GM19395 (cell line): ENCODE results near the gene STAT3.
A peak's percentile ranks its signal among the peaks of the same experiment; 100 is the strongest.
"Not testable (repeated sequence)": the region's sequence is repeated elsewhere in the genome, so short reads cannot be mapped to it uniquely, and the experiment has no call there.

Experiments used
- ATAC-seq: cut with Tn5 transposase; IDR thresholded peaks from one replicate; pipeline ENCODE4 v1.9.1; 2021; ENCODE audit warnings: mild to moderate bottlenecking, moderate library complexity; ENCODE audit not compliant: unreplicated experiment

The STAT3 gene

GRCh38 chr17:42388381-42389134 is at the start of gene STAT3:
Gene STAT3, minus strand, starts transcription at chr17:42388442. Its CDS starts 39,926 bp downstream, at chr17:42348516.
- ATAC-seq, result peak; percentile 88

- ATAC-seq, result no peak
Measured at GRCh38 chr17:42436391-42436790, 48.1 kb upstream of the STAT3 start.

- ATAC-seq, result no peak
Measured at GRCh38 chr17:42431758-42432161, 43.5 kb upstream of the STAT3 start.

GRCh38 chr17:42429726-42430447 is 41.6 kb upstream of the STAT3 start:
- no peak for ATAC-seq

GRCh38 chr17:42428141-42428944 is 40.1 kb upstream of the STAT3 start:
- ATAC-seq, result no peak

DNA sequence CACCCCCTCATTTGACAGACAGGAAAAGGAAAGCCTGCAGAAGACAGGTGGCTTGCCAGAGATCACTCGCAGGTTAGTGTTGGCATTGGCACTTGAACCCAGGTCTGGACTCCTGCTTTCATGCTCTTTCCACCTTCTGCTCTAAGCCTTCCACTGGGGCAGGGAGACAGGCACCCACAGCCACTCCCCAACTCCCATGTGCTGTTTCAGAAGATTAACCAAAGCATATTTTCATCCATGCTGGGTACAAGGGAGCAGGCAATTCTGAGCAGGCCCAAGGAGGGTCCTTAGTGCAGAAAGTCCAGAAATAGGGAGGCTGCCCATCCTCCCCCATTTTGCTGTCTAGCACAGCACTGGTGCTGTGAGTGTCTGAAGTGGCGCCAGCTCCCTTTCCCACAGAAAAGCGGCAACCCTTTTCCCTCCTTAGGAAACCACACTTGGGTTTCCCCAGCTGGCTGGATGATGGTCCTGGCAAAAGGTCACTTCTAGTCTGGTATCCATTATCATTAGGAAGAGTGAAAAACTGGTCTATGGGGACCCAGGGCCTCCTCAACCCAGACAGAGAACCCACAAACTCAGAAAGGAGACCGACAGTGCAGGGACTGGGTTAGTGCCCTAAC is 36.9 kb upstream of the STAT3 start:
- no peak for ATAC-seq

DNA sequence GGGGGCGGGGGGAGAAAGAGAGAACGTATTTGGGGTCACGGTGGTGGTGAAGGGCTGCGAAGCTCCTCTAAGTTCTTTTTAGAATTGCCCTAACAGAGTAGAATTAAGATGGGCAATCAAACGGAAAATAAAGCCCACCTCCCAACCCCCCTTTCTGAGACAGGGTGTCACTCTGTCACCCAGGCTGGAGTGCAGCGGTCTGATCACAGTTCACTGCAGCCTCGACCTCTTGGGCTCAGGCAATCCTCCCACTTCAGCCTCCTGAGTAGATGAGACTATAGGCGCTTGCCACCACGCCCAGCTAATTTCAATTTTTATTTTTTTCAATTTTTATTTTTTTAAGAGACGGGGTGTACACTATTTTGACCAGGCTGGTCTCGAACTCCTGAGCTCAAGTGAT is 35.5 kb upstream of the STAT3 start:
- ATAC-seq, result no peak

DNA sequence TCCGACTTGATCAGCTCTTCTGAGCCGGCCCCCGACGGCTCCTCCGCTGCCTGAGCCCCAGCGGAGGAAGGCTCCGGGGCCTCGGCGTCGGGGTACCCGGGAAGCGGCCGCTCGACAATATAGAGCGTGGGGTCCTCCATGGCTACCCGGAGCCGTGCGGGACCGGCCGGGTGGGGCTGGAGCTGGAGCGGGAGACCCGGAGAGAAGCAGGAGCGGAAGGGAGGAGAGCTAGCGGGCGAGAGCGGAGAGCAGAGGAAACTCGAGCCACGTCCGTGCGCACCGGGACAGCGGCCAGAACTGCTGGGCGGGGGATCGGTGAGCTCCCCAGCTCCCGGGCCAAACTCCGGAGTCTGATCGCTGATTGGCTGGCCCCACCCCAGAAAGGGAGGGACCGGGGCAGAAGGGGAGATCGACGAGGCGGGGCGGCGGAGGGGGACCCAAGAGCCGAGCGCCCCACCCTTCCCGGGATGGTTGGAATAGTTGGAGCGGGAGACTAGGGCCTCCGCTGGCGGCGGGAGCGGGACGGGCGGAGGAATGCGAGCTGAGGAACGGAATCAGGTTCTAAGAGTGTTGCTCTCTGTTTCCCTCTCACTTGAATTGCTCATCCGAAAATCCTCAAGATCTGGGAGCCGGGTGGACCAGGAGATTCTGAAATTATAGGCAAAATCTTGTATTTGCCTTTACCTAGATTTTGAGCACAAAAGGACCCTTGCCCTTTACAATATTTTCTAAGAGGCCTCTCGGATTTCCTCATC is 34.9 kb upstream of the STAT3 start, which contains the start of gene CAVIN1:
TSS of gene CAVIN1 (minus strand) at position 299 of the 755 bp plus-strand sequence. CDS start at position 140, 159 bp downstream.
- ATAC-seq, result no peak

GRCh38 chr17:42422412-42422957 is 34.2 kb upstream of the STAT3 start:
- ATAC-seq, result no peak

DNA sequence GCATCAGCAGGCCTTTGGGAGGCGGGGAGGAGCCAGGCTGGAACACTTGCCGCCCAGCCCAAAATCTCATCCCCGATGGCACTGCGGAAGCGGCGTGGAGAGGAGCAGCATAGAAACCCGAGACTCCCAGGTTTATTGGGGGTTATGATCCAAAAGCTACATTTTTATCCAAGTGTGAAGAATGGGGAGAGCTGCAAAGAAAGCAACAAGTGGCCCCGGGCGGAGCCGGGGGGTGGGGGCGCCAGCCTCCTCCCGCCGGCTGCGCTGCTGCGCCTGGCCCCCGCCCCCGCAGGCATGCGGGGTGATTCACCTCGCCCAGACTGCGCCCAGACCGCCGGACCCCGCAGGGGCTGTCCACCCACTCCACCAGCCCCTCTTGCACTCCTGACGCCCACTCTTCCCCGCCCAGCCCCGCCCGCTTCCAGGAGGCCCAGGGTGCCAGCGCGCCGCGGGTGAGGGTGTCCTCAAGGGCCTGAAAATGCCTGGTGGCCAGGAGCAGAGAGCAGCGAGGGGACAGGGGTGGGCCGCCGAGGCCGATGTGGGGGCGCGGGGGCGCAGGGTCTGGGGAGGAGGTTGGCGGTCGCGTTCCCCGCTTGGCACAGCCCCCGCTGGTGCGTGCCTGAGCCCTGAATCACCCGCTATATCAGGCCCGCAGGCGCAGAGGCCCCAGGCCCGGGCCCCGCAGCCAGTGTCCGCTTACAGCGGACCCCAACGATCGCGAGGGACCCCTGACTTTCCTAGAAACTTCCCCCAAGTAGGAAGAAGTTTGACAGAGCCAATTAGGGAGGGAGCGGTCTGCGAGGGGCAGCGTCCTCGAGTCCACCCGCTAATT is 33.5 kb upstream of the STAT3 start:
- no peak for ATAC-seq

DNA sequence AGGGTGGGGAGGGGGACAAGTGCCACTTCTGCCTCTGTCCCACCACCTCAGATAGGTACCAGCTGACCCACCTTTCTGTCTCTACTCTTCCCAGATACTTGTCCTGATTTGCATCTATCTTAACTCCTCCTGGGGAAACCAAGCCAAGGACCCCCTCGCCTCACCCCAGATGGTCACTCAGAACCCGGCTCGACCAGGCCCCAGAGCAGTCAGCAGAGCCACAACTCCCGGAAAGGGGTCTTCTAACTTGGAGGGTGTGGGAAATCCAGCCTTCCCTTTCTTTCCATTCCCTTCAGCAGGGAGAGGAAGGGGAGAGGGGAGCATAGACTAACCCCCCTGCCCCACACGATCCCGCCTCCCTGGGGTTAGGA is 32.9 kb upstream of the STAT3 start:
- no peak for ATAC-seq

GRCh38 chr17:42417981-42418380 is 29.7 kb upstream of the STAT3 start:
- not testable (repeated sequence) for ATAC-seq

DNA sequence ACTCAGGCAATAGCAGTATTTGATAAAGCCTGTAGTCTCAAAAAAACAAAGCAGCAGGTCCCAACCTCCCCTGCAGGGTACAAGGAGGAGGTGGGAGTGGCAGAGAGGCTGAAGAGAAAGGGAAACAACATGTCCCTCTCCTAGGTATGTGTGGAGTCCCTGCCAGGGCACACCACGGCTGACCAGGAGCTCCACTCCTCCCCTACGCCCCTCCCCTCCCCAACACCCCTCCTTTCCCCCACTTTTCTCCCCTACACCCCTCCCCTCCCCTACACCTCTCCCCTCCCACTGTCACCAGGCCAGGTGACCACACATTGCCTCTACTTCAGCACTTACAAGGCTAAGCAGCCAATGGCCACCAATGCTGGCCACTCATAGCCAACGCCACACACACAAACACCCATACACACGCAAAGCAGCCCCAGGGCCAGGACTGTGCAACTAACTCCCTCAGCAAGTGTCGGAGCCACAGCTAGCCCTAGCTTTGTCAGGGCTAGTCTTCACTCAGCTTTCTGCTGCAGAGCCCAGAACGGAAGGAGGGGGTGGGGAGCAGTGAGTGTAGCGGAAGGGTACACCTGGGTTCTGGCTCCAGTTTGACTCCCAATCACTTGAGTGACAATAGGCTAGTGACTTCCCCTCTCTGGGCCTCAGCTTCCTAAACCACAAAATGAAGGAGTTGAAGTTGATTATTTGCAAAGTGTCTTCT is 26.6 kb upstream of the STAT3 start:
- ATAC-seq, result no peak

DNA sequence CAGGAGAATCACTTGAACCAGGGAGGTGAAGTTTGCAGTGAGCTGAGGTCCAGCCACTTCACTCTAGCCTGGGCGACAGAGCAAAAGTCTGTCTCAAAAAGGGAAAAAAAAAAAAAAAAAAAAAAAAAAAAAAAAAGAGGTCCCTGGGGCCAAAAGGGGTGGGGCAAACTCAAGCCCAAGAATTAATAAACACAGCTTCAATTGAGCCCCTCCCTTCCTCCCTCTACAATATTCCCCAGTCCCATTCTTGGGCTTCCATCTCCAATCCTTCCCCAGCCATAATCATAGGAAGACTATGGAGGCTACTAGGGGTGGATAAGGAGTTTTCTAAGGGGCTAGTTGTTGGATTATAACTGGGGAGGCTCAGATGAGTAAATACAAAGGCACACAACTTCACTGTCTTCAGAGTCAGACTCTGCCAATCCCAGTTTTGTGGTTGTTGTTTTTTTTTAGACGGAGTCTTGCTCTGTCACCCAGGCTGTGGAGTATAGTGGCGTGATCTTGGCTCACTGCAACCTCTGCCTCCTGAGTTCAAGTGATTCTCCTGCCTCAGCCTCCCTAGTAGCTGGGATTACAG is 25.3 kb upstream of the STAT3 start:
- ATAC-seq, result no peak

GRCh38 chr17:42411905-42412679 is 23.9 kb upstream of the STAT3 start:
- ATAC-seq, result no peak

- ATAC-seq, result no peak
Measured at GRCh38 chr17:42411361-42411760, 23.1 kb upstream of the STAT3 start.

DNA sequence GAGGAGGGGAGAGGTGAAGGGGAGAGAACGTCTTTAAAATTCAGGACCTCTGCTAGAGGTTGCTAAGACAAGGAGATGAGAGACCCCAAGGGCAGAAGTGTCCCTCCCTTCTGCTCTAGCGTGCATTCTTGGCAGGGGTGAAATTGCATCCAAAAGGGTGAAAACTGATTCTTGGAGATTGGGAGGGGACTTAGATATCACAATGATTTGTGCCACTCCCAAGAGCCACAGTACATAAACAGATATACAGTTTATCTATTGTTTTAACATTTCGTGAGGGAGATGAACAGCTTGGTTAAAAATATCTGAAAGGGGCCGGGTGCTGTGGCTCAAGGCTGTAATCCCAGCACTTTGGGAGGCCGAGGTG is 22.1 kb upstream of the STAT3 start:
- ATAC-seq, result no peak
